HG02759 (cell line): ENCODE data around the gene HOXD9.

Experiments used
- ATAC-seq: cut with Tn5 transposase; IDR thresholded peaks from one replicate; pipeline ENCODE4 v1.9.1; 2021; ENCODE audit warnings: mild to moderate bottlenecking, moderate library complexity; ENCODE audit not compliant: unreplicated experiment

Gene HOXD9

DNA sequence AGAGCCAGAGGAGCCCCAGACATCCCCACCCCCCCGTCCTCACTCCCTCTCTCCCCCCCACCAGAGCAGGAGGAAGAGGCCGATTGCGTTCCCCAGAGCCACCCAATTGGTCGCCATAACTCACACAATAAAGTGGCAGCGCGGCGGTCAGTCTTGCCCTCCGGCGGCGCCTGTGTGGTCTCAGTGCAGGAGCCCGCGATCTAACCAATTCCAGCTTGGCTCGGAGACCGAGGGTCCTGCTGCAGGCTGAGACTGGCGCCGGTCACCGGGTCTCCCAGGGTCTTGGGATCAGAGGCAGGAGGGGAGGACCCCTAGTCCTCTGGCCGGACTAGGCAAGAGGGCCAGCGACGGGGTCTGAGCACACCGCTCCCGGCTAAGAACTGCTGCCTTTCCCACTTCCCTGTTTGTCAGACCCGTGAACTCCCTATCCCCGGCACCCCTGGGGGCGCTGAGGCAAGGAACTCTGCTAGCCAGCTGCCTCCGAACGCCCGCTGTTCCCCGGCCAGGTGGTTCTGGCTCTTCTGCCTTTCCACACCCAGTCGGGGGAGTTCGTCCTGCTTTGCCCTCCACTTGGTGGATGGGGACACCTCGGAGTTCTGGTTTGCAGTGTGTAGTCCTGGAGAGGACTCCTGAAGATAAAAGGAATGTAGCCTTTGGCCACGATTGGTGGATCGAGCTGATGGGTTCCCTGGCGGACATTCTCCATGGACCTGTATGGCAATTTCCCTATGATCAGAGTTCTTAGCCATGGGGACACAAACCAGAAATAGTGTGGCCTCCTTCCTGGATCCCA lies 24.0 kb upstream of the HOXD9 start:
- ATAC-seq, result no peak

DNA sequence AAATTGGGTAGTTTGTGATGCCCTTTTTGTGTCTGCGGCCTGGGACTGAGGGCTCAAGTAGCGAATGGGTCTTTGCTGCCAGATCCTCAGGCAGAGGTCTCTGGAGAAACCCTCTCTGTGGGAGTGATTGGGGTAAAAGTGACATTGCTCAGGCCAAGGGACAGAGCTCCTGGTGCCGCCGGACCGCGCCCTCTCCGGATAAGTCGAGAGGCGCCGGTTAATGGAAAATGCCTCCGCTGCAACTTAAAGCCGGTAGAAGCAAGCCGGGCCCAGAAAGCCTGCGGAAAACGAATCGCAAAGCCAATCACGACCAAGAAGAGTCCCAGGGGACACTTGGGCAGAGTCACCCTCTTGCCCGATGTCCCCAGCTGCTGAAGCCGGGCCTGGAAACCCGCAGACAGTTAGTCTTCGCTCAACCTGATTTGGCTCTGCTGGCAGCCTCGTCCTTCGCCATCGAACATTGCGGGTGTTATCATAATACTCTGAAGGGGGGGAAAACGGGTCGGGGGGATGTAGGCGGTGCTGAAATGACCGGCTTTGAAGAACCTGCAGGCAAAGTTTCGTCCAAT lies 23.3 kb upstream of the HOXD9 start:
- no peak for ATAC-seq

- ATAC-seq, result no peak
These were observed 22.6 kb upstream of the HOXD9 start, which contains the start of gene HOXD12 for GRCh38 chr2:176099728-176100546. TSS of gene HOXD12 (plus strand) at chr2:176099795. CDS start at chr2:176099802, 7 bp downstream.

- no peak for ATAC-seq
These were observed 21.9 kb upstream of the HOXD9 start for GRCh38 chr2:176100547-176101140.

DNA sequence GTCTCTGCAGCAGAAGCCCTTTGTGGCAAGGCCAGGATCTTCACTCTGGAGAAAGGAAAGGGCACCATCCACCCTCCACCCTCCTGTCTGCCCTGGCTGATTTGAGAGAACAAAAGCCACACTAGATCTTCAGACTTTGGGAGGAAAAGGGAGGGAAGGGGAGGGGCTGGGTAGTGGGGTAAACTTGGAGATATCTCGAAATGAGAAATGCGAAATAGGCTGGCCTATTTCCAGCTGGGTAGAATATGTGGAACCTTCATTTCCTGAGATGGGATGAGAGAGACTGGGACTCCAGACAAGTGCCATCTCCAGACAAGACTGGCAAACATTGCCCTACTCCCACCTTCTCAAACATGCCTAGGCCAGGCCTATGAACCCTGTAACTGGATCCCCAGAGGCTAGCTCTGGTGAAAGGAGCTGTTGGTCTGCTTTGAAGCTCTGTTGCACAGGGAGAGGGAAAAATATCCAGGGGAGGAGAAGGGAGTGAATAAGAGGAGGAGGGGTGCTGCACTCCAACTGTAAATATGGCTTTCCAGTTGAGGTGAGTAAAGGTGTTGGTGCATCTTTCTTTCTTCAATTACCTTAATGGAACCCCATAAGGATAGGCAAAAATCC lies 21.2 kb upstream of the HOXD9 start:
- no peak for ATAC-seq

DNA sequence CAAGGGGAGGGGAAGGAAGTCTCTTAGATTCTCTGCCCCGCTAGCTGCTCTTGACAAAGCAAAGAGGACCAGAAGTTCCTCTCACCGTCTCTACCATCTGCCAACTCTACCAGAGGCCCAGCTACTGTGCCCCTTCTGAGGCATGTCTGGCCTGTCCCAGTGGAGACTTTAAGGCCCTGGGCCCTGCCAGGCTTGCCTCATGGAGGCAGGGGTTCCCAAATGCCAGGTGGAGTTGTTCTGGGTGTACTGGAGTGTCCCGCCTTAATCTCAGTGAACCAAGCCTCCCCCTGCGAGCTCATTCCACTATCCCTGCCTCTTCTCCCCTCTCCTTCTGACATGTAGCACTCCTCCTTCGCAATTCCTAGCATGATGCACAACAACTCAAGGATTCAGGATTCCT lies 20.7 kb upstream of the HOXD9 start:
- ATAC-seq, result no peak

GRCh38 chr2:176102309-176102866 lies 20.1 kb upstream of the HOXD9 start:
- no peak for ATAC-seq

- no peak for ATAC-seq
These were observed 19.3 kb upstream of the HOXD9 start for GRCh38 chr2:176103194-176103593.

- no peak for ATAC-seq
These were observed 18.7 kb upstream of the HOXD9 start for GRCh38 chr2:176103742-176104315.

- no peak for ATAC-seq
These were observed 18.0 kb upstream of the HOXD9 start for GRCh38 chr2:176104316-176105077.

GRCh38 chr2:176105078-176105729 lies 17.3 kb upstream of the HOXD9 start:
- no peak for ATAC-seq

GRCh38 chr2:176105730-176106580 lies 16.6 kb upstream of the HOXD9 start:
- ATAC-seq, result no peak

DNA sequence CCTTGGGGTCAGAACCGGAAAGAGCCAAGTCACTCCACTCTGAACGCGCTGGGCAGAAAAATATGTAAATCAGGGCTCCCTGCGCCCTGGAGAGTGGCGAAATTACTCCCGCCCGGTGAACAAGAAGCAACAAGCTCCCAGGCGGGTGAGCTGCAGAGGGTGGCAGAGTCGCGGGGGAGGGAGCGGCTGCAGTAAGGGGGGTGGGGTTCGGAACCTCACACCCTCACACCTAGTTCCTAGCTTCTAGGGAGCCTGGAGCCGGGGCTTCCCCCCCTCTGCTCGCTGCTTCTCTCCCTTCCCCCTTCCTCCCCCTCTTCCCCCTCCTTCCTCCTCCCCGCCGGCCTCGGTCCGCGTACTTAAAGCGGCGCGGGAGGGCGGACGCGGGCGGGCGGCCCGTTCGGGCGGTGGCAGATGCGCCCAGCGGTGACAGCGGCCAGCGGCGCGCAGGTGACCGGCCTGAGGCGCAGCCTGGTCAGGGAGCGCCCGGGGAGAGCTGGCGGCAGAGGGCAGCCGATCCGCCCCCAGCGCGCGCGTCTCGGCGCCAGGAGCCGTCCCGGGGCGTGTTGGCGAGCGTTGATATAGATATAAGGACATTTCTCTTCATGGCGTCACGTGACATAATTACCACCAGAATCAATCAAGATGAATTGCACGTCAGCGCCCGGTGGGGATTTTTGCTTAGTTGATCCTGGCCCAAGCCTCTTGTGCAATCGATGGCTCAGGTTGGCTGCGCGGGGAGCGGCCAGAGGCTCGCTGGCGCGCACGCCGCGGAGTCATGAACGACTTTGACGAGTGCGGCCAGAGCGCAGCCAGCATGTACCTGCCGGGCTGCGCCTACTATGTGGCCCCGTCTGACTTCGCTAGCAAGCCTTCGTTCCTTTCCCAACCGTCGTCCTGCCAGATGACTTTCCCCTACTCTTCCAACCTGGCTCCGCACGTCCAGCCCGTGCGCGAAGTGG lies 15.7 kb upstream of the HOXD9 start, which contains the start of gene HOXD11:
Gene HOXD11, plus strand, starts transcription at position 700 of the 959 bp plus-strand sequence. Its CDS starts 76 bp downstream, at position 776.
- ATAC-seq, result no peak

- no peak for ATAC-seq
These were observed 14.8 kb upstream of the HOXD9 start for GRCh38 chr2:176107731-176108181.

GRCh38 chr2:176109192-176109901 lies 13.2 kb upstream of the HOXD9 start:
- no peak for ATAC-seq

- ATAC-seq, result no peak
These were observed 12.6 kb upstream of the HOXD9 start for GRCh38 chr2:176109946-176110345.
